ENCODE measurements around the gene SLC35B1. TPM values are rescaled to one million over a fixed set of nuclear protein-coding genes. Genes with fewer than 3 reads are reported as not detected.

Gene SLC35B1, protein sequence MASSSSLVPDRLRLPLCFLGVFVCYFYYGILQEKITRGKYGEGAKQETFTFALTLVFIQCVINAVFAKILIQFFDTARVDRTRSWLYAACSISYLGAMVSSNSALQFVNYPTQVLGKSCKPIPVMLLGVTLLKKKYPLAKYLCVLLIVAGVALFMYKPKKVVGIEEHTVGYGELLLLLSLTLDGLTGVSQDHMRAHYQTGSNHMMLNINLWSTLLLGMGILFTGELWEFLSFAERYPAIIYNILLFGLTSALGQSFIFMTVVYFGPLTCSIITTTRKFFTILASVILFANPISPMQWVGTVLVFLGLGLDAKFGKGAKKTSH
- 54.4 and 60.1 TPM in 2 replicates for total RNA-seq

DNA sequence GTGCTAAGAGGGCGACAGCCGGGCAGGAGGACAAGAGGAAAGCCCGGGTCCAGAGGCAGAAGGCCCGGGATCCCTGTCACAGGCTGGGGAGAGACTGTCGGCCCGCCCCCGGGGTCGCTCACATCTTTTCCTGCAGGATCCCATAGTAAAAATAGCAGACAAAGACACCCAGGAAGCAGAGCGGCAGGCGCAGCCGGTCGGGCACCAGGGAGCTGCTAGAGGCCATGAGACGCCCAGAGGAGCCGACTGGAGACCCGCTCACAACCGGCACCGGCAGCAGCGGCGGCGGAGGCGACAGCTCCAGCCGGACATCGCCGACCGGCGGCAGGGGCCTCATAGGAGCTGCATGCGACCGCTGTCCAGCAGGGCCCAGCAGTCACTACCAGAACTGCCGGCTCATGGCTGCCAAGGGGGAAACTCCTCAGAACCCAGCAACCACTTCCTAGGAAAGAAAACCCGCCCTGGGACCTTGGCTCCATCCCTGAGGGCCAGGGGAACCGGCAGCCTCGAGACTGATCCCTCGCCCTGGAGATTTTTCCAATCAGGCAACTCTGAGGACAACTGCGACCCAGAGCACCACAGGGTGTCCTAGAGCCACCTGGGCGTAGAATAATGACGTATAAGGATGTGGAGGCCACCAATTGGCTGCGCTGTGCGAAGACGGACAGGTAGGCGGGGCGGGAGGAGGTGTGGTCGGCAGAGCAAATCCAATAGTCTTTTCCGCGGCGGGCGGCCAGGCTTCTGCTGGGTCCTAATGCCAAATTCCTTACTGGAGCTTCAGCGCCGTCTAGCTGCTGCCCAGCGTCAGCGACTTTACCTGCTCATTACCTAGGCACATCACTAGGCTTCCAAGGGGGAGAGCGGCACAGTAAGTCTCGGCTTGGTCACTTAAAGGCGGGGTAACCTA, at the start of gene SLC35B1:
TSS of gene SLC35B1 (minus strand) at position 357 of the 907 bp plus-strand sequence. CDS start at position 226, 131 bp downstream.
- DNase-seq (ENCODE audit: extremely low read depth, low read depth, low spot score) = peak; percentile 93

DNA sequence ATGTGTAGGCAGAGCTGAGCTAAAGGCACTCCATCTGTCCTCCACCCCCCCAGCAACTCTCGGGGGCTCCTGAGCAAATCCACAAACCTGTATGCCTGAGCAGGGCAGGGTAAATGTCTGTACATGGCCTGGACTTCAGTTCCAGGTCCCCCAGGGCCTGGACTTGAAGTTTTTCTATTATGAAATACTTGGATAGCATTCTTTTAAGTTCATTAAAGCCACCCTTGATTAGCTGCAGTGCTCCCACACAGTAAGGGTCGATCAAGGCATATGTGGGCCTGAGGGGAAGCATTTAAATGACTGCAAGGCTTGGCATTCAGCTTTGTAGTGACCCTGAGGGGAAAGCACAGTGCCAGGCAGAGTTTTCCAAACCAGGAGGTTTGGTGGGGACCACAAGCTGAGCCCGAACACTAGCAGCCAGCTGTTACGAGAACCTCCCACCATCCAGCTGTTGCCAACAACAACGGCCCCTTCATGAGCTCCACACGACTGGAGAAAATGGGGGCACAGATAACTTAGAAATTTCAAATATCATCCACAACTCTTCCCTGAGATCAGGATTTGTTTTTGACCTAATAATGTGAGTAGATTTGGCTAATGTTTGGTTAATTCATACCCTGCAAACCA, 49.5 kb upstream of the SLC35B1 start:
- no peak for DNase-seq (ENCODE audit: extremely low read depth, low read depth, low spot score)

DNA sequence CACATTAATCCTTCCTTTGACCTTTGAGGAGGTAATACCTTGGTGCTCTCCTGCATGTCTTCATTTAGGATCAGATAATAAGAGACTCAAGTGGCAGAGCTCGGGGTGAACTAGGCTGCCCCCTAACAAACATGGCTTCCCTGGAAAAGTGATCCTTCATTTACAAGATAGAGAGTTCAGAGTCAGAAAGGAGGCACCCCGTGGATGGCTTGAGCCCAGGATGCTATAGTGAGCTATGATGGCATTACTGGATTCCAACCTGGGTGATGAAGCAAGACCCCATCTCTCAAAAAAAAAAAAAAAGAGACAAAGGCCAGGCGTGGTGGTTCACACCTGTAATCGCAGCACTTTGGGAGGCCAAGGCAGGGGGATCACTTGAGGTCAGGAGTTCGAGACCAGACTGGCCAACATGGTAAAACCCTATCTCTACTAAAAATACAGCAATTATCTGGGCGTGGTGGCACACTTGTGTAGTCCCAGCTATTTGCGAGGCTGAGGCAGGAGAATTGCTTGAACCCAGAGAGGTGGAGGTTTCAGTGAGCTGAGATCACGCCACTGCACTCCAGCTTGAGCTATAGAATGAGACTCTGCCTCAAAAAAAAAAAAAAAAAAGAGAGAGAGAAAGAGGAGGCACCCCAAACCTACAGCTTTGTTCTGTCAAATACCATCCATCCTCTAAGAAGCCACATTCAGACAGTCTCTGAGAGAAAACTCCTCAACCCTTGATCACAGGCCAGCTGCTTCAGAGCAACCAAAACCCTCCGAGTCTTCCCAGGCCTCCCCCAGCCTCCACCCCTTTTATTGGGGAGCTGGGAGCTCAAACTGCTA, 48.8 kb upstream of the SLC35B1 start:
- no peak for DNase-seq (ENCODE audit: extremely low read depth, low read depth, low spot score)

DNA sequence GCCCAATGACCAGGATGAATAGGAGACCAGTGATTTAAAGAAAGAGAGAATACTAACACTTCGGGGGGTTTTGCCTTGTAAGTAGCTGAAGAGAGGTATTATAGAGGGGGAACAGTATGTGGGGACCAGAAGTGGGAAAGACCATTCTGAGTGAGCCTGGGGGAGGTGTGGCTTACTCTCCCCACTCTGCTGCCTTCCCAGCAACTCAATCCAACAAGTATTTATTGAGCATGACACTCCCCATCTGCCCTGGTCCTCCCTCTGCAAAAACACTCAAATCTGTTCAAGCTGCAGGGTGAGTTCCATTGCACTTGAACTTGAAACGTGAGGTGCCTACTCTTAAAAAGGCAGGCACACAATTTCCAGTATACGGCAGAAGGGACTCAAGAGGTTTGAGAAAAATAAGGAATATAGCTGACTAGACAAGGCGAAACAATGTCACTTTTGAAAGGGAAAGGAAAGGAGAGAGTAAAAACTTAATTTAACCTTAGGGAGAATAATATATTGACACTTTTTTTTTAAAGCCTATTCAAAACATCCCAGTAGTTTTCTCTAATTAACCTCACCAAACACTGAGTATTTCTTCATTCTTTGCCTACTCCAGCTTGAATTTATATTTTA, 48.0 kb upstream of the SLC35B1 start:
- no peak for DNase-seq (ENCODE audit: extremely low read depth, low read depth, low spot score)

DNA sequence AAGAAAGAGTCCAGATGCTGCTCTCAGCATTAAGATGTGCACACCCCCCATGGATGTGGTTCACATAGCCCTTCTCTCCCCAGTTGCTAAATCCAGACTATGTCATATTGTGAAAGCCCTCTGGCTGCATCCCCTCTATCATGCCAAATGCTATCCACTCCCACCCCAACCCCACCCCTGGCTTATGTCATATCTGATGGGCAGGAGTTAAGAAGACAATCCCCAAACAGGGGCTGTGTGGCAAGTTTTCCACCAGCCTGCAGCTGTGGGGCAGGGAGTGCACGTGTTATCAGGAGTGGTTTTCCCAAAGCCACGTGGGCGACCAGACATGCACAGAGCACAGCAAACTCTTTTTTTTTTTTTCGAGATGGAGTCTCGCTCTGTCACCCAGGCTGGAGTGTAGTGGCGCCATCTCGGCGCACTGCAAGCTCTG, 46.2 kb upstream of the SLC35B1 start:
- DNase-seq (ENCODE audit: extremely low read depth, low read depth, low spot score) = no peak

DNA sequence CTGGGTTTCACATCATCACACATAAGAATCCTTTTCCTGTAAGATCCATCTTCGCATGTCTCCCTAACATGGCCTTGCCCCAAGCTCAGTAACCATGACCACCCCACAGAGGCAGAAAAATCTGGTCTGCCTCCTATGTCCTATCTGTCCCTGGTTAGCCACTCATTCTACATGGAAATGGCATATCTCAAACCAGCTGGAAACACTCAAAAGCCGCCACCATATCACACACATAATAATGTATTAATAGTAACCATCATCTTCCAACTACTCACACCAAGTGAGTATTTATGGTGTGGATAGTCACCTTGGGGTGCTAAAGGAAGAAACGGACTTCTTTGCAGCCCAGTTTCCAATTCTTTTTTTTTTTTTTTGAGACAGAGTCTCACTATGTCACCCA, 44.7 kb upstream of the SLC35B1 start:
- no peak for DNase-seq (ENCODE audit: extremely low read depth, low read depth, low spot score)

DNA sequence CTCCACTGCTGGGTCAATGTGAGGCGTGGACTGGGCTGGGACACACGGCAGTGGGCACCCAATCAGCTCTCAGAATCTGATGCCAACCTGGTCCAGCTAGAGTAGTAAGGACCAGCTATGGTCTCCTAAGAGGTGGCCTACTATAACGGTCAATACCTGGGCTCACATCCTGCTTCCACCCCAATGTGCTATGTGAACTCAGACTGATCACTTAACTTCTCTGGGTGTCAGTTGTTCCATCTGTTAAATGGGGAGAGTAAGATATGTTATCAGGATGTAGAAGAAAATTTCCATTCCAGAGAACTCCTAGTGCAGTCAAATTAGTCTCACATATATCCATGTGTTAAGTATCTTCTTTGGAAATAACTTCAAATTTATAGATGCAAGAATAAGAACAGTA, 42.0 kb upstream of the SLC35B1 start:
- no peak for DNase-seq (ENCODE audit: extremely low read depth, low read depth, low spot score)

DNA sequence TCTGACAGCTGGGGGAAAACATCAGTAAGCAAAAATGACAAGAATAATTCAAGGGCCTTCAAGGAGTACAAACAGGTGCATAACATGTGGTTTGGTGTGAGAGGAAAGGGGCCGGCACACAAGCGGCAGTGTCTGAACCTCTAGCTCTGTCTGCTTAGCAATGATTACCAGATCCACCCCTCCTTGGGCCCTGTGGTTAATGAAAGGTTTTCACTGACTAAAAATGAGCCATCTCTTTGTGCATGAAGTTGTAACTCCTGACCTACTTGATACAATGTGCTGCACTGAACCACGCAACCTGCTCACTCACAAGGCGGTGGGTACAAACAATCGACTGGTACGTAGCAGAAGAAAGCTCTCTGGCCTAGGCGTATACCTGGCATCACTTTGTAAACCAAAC, 41.0 kb upstream of the SLC35B1 start:
- no peak for DNase-seq (ENCODE audit: extremely low read depth, low read depth, low spot score)

DNA sequence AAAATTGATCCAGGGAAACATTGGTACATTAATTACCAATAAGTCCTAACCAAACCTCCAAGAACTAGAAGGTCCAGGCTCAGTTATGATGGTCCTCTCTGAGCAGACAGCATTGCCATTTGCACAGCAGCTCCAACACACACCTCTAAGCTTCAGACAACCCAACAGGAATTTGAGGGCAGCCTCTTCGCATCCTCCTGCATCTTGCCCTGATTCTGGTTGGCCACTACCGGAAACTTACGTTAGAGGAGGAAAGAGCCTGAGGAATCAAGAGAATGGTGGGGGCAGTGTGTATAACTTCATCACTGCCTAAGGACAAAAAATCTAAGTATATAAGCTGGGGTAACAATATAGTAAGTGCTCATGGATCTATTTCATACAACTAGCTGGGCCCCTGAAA, 40.5 kb upstream of the SLC35B1 start:
- no peak for DNase-seq (ENCODE audit: extremely low read depth, low read depth, low spot score)

DNA sequence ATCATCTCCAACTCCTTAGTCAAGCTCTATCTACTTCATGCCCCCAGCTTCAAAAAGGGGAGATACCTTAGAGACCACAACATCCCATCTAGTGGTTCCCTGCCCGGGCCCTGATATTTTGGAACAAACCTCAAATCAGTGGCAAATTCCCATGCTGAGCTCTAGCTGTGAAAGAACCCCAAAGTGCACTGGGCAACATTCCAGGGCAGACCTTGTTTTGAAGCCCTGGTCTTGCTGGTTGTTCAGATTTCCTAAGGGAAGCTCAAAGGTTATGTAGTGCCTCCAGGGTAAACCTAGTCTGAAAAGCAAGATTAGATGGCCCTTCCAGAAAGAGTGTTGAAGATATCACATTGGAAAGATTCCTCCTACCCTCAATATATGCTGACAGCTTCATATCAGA, 39.9 kb upstream of the SLC35B1 start:
- no peak for DNase-seq (ENCODE audit: extremely low read depth, low read depth, low spot score)

DNA sequence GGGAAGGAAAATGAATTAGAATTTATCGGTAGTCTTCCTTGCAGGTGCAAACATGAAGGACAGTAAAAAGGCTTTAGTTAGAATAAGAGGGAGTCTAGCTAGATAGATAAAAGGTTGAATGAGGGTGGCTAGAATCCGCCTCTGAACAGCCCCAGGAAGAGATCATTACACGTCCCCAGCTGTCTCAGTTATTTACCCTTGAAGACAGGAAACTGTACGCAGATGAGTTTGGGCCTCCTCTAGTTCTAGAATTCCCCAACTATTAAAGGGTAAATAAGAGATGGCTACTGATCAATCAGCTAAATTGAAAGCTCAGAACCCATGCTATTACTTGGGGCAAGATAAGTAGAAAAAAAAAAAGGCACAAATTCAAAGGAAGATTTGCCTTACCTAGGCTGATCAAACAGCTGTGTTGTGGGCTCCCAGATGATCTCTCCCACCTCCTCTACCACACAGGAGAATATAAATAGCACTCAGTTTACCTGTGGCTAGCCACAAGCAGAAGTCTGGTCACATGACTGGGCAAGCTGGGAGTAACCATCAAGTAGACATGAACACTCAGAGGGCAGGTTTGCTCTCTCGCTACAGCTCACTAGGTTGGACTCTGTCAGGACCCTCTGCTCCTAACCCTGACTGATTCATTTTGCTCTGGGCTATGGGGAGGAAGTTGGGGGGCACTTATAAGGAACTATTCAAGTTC, 39.2 kb upstream of the SLC35B1 start:
- DNase-seq (ENCODE audit: extremely low read depth, low read depth, low spot score) = no peak

DNA sequence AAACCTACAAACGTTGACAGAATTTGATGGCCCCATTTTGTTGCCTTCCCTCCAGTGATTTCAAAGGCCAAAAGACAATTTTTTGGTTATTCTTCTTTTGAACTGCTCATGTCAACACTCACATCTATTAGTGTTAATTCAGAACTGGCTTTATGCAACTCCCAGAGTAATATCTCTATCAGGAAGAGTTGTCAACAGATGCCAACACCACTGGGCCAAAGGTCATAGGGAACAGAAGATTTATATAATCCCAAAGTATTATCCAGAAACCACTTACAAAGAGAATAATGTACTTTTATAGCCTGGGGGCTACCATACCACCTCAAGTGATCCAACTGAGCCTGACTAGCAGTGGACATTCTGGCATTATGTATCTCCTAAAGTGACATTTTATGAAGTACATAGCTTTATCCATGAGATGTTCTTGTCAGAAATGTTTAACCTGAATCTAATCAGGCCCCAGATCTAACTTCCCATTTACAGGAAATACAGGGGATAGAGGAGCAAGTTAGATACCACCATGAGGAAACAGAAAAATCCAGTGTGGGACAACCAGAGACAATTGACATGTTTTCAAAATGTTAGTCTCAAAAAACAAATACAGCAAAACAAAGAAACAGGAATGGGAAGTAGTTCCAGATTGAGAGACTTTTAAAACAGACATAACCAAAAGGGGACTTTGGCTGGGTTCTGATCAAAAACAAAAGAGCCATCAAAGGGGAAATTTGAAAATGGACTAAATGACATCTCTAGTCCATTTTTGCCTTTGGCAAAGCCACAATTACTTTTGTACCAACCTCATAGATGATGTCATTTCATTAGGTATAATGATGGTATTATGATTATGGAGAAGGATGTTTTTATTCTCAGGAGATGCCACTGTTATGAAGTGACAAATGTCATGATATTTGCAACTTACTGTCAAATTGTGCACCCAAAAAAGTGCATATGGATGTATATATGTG, 37.7 kb upstream of the SLC35B1 start:
- DNase-seq (ENCODE audit: extremely low read depth, low read depth, low spot score) = no peak

DNA sequence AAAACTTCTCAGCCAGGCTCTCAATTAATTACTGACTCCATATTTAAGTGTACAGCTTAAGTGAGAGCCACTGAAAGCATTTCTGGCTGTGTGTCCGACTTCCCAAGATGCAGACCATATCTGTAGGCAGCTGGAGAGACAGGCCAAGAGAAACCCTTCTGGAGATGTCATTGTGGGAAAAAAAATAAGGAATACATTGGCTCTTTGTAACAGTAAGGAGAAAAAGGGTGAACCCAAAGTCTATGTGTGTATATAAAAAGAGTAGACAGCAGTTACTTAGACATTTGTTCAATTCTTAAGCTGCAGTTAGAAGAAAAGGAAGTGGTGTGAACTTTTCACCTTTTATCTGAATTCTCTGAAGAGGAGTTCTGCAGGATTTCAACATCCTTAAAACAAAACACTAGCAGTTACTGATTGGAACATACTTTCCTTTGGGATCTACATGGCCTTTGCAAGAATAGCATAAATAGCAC, 34.4 kb upstream of the SLC35B1 start:
- no peak for DNase-seq (ENCODE audit: extremely low read depth, low read depth, low spot score)

DNA sequence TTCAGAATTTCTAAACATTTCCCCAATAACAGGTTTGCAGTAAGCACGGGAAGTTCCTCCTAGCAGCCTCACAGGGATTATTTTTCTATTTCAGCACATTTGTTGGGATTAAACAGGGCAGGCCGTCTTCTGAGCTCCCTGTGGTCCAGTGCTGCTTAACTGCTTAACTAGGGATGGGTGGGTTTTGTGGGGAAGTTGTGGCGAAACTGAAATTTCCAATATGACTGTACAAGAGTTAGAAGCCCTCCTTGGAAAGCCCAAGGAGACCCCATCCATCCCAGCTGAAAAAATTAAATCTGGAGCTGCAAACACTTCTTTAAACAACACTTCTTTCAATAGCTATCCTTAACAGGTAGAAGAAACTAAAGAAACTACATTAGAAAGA, 33.9 kb upstream of the SLC35B1 start:
- no peak for DNase-seq (ENCODE audit: extremely low read depth, low read depth, low spot score)

DNA sequence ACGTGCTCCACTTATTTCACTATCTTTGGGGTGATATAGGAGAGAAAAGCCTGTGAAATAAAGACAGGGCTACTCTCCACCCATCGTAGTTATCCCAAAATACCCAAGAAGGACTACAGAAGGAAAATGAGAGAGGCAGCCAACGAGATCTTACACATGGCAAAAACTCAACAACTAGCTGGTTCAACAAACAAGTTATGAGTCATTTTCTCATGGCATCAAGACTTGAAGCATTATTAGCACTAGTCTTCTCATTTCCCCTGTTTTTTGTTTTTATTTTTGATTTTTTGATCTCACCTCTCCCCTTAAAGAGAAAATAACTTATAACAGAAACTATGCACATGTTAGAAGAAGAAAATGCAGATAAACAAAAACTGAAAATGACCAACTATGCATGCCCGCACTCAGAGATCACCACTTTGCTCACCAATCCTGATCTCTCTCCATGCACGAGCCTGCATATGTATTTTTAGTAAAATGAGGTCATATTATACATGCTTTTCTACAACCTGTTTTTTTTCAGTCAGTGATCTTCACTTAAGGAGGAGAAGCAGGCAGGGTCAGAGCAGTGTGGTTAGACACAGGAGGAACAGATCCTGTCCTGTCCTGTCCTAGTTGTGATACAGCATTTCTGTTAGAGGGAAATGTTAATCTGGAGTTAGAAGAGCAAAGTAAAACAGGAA, 33.4 kb upstream of the SLC35B1 start:
- no peak for DNase-seq (ENCODE audit: extremely low read depth, low read depth, low spot score)

DNA sequence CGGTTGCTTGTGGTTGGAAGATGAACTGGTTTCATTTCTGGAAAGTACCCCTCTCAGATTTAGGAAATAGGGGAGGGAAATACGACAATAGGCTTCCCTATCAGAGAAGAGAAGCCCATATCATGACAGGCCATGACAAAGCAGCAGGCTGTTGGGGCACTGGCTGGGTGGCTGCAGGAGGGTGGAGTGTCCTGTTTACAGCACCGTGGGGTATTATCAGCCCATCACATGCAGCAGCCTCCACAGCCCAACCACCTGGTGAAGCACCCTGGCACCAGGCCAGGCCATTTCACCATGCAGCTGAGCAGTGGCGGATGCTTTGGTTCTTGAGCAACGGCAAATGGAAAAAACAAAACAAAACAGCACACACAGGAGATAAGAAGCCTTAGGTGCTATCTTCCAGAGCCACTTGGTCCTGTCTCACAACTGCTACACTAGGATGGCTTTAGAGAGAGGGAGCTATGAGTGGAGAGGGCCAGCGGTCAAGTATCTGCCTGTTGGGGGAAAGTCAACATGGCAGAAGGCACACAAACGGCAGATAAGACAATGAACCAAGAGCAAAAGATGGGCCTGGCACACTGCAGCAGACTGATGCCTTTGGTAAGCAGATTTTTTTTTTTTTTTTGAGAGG, 32.0 kb upstream of the SLC35B1 start:
- no peak for DNase-seq (ENCODE audit: extremely low read depth, low read depth, low spot score)

DNA sequence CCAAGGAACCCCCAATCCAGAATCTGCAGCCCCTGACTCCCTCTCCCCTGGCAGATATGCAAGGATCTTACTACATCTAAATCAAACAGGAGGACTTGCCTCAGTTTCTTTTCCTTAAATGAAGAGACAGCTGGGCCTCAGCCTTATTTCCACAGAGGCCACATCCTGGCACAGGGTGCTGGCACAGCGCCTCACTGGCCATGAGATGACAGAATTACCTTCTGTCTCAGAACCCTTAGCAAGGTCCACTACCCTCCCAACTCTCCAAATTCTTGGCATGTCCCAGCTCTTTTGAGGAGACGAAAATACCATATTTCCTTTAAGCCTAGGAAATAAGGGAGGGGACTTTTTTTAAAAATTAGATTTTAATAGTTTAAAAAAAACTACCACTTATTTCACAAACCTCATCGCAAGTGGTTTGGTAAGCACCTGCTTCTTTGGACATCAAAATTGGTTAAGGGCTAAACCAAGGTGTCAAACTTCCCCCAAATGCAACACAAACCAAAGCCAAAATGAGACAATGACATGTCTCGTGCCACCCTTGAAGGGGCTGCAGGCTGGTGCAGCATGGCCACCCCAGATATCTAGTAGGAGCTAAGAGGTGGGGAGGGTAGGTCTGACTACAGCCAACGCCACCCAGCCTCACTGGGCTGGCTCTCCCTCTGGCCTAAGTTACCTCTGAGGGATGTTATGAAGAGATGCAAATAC, 30.8 kb upstream of the SLC35B1 start:
- DNase-seq (ENCODE audit: extremely low read depth, low read depth, low spot score) = no peak
